A673 (cell line): ENCODE measurements around the gene TXLNA. TPM values are rescaled to one million over a fixed set of nuclear protein-coding genes. Genes with fewer than 3 reads are reported as not detected.

Experiments used
- BruUV-seq: library from RNA; stranded (reverse); fragments of 400-500 nt; replicated peaks from 2 replicates; lab custom pipeline; 2021; lab: Mats Ljungman, UMichigan
- CTCF ChIA-PET: fragments of 300-600 bp; sonication (Branson Sonifier 250); formaldehyde crosslinking; loops from one replicate; lab custom pipeline; 2022; ENCODE audit warnings: antibody characterized with exemption; lab: Charles Lee
- POLR2A ChIA-PET: fragments of 300-600 bp; sonication (Branson Sonifier 250); formaldehyde crosslinking; loops from one replicate; lab custom pipeline; 2022; ENCODE audit warnings: antibody characterized with exemption; ENCODE audit not compliant: low non-redundant PET; lab: Charles Lee
- DNase-seq: peaks from one replicate; pipeline ENCODE4 v3.0.0-alpha.2; 2015; ENCODE audit warnings: low spot score
- H3K27ac ChIP-seq: fragments of 200-600 bp; sonication (generic); 2 replicates; pipeline ENCODE4 v1.5.1; 2016; ENCODE audit warnings: mixed run types, low read depth, mild to moderate bottlenecking, mixed read lengths, antibody characterized with exemption, low read length; ENCODE audit not compliant: poor library complexity, severe bottlenecking
- H3K27me3 ChIP-seq: fragments of 200-600 bp; sonication (generic); replicated peaks from 2 replicates; pipeline ENCODE4 v1.6.1; 2017; ENCODE audit warnings: mixed run types, low read depth, mild to moderate bottlenecking, mixed read lengths, antibody characterized with exemption, low read length; ENCODE audit not compliant: insufficient read depth, poor library complexity
- H3K36me3 ChIP-seq: fragments of 200-600 bp; sonication (generic); 2 replicates; pipeline ENCODE4 v1.6.1; 2016; ENCODE audit warnings: mixed run types, mild to moderate bottlenecking, mixed read lengths, antibody characterized with exemption, low read length; ENCODE audit not compliant: insufficient read depth, poor library complexity, severe bottlenecking
- H3K4me1 ChIP-seq: fragments of 200-600 bp; sonication (generic); 2 replicates; pipeline ENCODE4 v1.6.1; 2017; ENCODE audit warnings: mixed run types, mild to moderate bottlenecking, mixed read lengths, antibody characterized with exemption, low read length; ENCODE audit not compliant: insufficient read depth, poor library complexity, severe bottlenecking
- H3K4me3 ChIP-seq: fragments of 200-600 bp; sonication (generic); 2 replicates; pipeline ENCODE4 v1.5.1; 2016; ENCODE audit warnings: low read depth, mixed run types, mild to moderate bottlenecking, mixed read lengths, low read length; ENCODE audit not compliant: poor library complexity, severe bottlenecking
- H3K9me3 ChIP-seq: fragments of 200-600 bp; sonication (generic); 2 replicates; pipeline ENCODE4 v1.6.1; 2016; ENCODE audit warnings: mixed run types, low read depth, mild to moderate bottlenecking, mixed read lengths, antibody characterized with exemption, low read length; ENCODE audit not compliant: poor library complexity, severe bottlenecking
- EZH2 ChIP-seq: fragments of 200-600 bp; sonication (generic); IDR thresholded peaks from 2 replicates; pipeline ENCODE4 v1.6.1; 2017; ENCODE audit warnings: borderline replicate concordance, low read depth, mild to moderate bottlenecking, mixed read lengths, antibody characterized with exemption, low read length; ENCODE audit not compliant: poor library complexity, severe bottlenecking
- intact Hi-C: fragments of 100-400 bp; cut with micrococcal nuclease; formaldehyde crosslinking; loops from one replicate; pipeline ENCODE4 v1.10.0; 2022; ENCODE audit not compliant: unreplicated experiment
- total RNA-seq: library from RNA; stranded (reverse); gene quantifications from 2 replicates; pipeline ENCODE4 v1.2.3, GENCODE V29; 2021
- TF ChIP-seq, protein P1 (sequence below): fragments of 300-800, 200-600 bp; sonication (generic); conservative IDR thresholded peaks from 2 replicates; pipeline ENCODE4 v1.5.1; 2017; ENCODE audit warnings: low read depth, mild to moderate bottlenecking, antibody characterized with exemption, low read length, moderate library complexity, mixed read lengths

TXLNA gene
- total RNA-seq, 1 experiment from 2014 or later: 62.7 TPM

DNA sequence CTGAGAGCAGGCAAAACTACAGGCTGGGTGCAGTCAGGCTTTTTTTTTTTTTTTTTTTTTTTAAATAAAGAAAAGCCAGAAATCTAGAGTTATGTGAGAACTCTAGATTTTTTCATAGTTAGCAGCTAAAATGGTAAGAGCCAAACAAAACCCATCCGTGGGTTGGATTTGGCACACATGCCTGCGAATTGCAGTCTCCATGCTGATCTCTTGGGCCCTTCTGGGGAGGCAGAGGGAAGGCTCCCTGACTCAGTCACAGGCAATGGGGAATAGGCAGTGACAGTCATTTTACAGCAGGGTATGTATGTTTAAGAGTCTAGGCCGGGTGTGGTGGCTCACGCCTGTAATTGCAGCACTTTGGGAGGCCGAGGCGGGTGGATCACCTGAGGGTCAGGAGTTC, 2.6 kb downstream of the TXLNA start:
- ChIA-PET POLR2A (no interaction called here), CTCF (no interaction called here)
- H3K27me3 ChIP-seq: no peaks in the 10 kb centered on the region
- DNase-seq: no peak
- intact Hi-C loops: no loop called here
- no peak overlapping the region for H3K27ac ChIP-seq
- TF ChIP-seq, protein P1, sequence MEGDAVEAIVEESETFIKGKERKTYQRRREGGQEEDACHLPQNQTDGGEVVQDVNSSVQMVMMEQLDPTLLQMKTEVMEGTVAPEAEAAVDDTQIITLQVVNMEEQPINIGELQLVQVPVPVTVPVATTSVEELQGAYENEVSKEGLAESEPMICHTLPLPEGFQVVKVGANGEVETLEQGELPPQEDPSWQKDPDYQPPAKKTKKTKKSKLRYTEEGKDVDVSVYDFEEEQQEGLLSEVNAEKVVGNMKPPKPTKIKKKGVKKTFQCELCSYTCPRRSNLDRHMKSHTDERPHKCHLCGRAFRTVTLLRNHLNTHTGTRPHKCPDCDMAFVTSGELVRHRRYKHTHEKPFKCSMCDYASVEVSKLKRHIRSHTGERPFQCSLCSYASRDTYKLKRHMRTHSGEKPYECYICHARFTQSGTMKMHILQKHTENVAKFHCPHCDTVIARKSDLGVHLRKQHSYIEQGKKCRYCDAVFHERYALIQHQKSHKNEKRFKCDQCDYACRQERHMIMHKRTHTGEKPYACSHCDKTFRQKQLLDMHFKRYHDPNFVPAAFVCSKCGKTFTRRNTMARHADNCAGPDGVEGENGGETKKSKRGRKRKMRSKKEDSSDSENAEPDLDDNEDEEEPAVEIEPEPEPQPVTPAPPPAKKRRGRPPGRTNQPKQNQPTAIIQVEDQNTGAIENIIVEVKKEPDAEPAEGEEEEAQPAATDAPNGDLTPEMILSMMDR: no peak
- TF ChIP-seq EZH2: no peak
- H3K9me3 ChIP-seq: no peaks in the 10 kb centered on the region
- H3K36me3 ChIP-seq: peaks cover 48% of the 10 kb centered on the region
- BruUV-seq: no TSS peak
- H3K4me1 ChIP-seq: peaks cover 19% of the 10 kb centered on the region
- peak overlapping the region; percentile 52 for H3K4me3 ChIP-seq

DNA sequence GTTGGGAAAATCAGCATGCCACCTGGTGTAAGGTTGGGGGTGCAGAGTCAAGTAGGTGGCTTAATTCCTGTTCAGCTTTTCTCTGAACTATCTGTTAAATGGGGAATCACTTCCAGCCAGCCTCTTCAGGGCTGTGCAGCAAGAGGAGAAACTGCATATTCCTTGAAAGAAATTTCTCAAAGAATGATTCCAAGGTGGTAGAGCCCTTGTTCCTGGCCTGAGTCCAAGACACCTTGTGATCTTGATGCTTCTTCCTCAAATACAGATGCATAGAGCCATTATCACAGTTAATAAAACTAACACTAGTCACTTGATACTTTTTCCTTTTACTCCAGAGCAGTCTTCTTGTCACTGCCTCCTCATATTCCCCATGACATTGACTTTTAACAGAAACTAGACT, 5.2 kb downstream of the TXLNA start:
- no peak overlapping the region for H3K27ac ChIP-seq
- TF ChIP-seq EZH2: no peak
- TF ChIP-seq, protein P1: no peak
- BruUV-seq: no TSS peak
- no peak for DNase-seq
- H3K36me3 ChIP-seq: peaks cover 73% of the 10 kb centered on the region
- H3K27me3 ChIP-seq: no peaks in the 10 kb centered on the region
- H3K4me1 ChIP-seq: peaks cover 19% of the 10 kb centered on the region
- CTCF ChIA-PET: no interaction called here
- H3K9me3 ChIP-seq: no peaks in the 10 kb centered on the region
- intact Hi-C loops: no loop called here
- no peak overlapping the region for H3K4me3 ChIP-seq
- POLR2A ChIA-PET: no interaction called here

DNA sequence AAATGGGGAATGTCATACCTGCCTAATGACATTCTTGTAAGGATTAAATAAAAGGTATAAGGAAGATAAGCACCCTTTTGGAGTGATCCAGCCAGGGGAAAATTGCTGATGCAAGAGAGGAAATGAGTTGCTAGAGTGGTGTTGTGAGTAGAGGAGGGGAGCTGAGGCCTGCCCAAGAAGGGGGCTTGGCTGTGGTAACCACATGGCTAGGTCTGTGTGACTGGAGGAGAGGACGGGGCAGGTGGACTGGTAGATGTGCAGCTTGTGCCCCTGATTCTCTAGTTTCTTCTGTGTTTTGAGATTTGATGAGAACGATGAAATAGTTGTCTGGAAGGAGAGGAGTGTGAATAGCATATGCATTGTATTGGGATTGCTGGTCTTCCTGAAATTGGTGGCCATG, 6.6 kb downstream of the TXLNA start:
- Histone ChIP-seq H3K36me3 (peaks cover 85% of the 10 kb centered on the region), H3K27ac (peak overlapping the region; percentile 60), H3K4me1 (peaks cover 17% of the 10 kb centered on the region), H3K9me3 (no peaks in the 10 kb centered on the region), H3K4me3 (no peak overlapping the region), H3K27me3 (no peaks in the 10 kb centered on the region)
- ChIA-PET POLR2A (no interaction called here), CTCF (no interaction called here)
- intact Hi-C loops: no loop called here
- no peak for DNase-seq
- TF ChIP-seq, protein P1: no peak
- no peak for TF ChIP-seq EZH2
- BruUV-seq: no TSS peak
